HepG2 (cell line): ENCODE data around the gene MYOF.

Source experiments
- ARNT ChIP-seq: fragments of 450-650 bp; IDR thresholded peaks from 2 replicates; pipeline ENCODE4 v1.6.1; 2017
- ETS1 ChIP-seq: sonication (generic); formaldehyde crosslinking; IDR thresholded peaks from 2 replicates; pipeline ENCODE4 v1.4.0; 2020; ENCODE audit warnings: missing genetic modification reagents
- IRF2 ChIP-seq: IDR thresholded peaks from 2 replicates; pipeline ENCODE4 v1.6.1; 2018; ENCODE audit warnings: missing genetic modification reagents, missing compliant biosample characterization
- KLF15 ChIP-seq: sonication (generic); formaldehyde crosslinking; IDR thresholded peaks from 2 replicates; pipeline ENCODE4 v1.8.1; 2023; ENCODE audit warnings: borderline replicate concordance, mild to moderate bottlenecking, inconsistent platforms, missing genetic modification reagents, mixed read lengths
- POLR2A ChIP-seq, 2 experiments: IDR thresholded peaks; 2 replicates each; pipeline ENCODE4 v1.6.1; 2011; ENCODE audit warnings: low read depth in 2 of 2, low read length in 2 of 2, mild to moderate bottlenecking in 1 of 2, moderate library complexity in 1 of 2; ENCODE audit not compliant: insufficient read depth in 1 of 2
- TBL1XR1 ChIP-seq: fragments of 150-350 bp; IDR thresholded peaks from 2 replicates; pipeline ENCODE4 v1.6.1; 2014; ENCODE audit warnings: borderline replicate concordance, low read length; ENCODE audit not compliant: partially characterized antibody
- THAP9 ChIP-seq: sonication (generic); formaldehyde crosslinking; IDR thresholded peaks from 2 replicates; pipeline ENCODE4; 2020; ENCODE audit warnings: missing genetic modification reagents, mild to moderate bottlenecking, borderline replicate concordance
- ZNF609 ChIP-seq: sonication (generic); formaldehyde crosslinking; IDR thresholded peaks from 2 replicates; pipeline ENCODE4 v1.4.0; 2020; ENCODE audit warnings: mild to moderate bottlenecking, missing genetic modification reagents, borderline replicate concordance
- ZNF776 ChIP-seq: sonication (generic); formaldehyde crosslinking; IDR thresholded peaks from 2 replicates; pipeline ENCODE4 v1.4.0; 2020; ENCODE audit warnings: mild to moderate bottlenecking, missing genetic modification reagents
- TF ChIP-seq, protein P1 (sequence below): sonication (generic); formaldehyde crosslinking; IDR thresholded peaks from 2 replicates; pipeline ENCODE4 v1.4.0; 2020; ENCODE audit warnings: missing genetic modification reagents
- TF ChIP-seq, protein P2 (sequence below): sonication (generic); formaldehyde crosslinking; IDR thresholded peaks from 2 replicates; pipeline ENCODE4 v1.4.0; 2020; ENCODE audit warnings: mild to moderate bottlenecking, missing genetic modification reagents
- TF ChIP-seq, protein P3 (sequence below), 2 experiments: IDR thresholded peaks; 2 replicates each; pipeline ENCODE4 v1.6.1; 2011 to 2012; ENCODE audit warnings: low read length in 2 of 2, borderline replicate concordance in 1 of 2, low read depth in 1 of 2, mild to moderate bottlenecking in 1 of 2, moderate library complexity in 1 of 2

DNA sequence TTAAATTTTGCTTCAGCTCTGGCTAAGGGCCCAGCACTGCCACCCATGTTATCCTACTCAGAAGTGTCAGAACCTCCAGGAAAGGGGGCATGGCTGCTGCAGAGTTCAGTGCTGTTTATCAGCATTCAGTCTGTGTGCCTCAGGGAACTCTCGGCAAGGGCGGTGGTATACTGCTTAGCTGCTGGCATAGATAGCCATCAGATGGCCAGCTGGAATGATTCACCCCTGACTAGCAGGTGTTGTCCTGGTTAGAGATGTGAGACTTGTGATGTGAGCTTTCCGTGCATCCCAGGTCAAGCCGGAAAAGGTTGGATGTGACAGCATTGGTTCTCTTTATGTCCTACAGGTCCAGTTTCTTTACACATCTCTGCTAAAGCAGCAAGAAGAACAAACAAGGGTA, 36.4 kb upstream of the MYOF start:
- no peak for TF ChIP-seq ETS1 (CRISPR knock-in tag)
- no peak for TF ChIP-seq ZNF776
- TF ChIP-seq KLF15 (CRISPR knock-in tag): no peak
- no peak for TF ChIP-seq THAP9 (CRISPR knock-in tag)
- TF ChIP-seq, protein P1, sequence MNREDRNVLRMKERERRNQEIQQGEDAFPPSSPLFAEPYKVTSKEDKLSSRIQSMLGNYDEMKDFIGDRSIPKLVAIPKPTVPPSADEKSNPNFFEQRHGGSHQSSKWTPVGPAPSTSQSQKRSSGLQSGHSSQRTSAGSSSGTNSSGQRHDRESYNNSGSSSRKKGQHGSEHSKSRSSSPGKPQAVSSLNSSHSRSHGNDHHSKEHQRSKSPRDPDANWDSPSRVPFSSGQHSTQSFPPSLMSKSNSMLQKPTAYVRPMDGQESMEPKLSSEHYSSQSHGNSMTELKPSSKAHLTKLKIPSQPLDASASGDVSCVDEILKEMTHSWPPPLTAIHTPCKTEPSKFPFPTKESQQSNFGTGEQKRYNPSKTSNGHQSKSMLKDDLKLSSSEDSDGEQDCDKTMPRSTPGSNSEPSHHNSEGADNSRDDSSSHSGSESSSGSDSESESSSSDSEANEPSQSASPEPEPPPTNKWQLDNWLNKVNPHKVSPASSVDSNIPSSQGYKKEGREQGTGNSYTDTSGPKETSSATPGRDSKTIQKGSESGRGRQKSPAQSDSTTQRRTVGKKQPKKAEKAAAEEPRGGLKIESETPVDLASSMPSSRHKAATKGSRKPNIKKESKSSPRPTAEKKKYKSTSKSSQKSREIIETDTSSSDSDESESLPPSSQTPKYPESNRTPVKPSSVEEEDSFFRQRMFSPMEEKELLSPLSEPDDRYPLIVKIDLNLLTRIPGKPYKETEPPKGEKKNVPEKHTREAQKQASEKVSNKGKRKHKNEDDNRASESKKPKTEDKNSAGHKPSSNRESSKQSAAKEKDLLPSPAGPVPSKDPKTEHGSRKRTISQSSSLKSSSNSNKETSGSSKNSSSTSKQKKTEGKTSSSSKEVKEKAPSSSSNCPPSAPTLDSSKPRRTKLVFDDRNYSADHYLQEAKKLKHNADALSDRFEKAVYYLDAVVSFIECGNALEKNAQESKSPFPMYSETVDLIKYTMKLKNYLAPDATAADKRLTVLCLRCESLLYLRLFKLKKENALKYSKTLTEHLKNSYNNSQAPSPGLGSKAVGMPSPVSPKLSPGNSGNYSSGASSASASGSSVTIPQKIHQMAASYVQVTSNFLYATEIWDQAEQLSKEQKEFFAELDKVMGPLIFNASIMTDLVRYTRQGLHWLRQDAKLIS (CRISPR knock-in tag): no peak
- TF ChIP-seq, protein P2, sequence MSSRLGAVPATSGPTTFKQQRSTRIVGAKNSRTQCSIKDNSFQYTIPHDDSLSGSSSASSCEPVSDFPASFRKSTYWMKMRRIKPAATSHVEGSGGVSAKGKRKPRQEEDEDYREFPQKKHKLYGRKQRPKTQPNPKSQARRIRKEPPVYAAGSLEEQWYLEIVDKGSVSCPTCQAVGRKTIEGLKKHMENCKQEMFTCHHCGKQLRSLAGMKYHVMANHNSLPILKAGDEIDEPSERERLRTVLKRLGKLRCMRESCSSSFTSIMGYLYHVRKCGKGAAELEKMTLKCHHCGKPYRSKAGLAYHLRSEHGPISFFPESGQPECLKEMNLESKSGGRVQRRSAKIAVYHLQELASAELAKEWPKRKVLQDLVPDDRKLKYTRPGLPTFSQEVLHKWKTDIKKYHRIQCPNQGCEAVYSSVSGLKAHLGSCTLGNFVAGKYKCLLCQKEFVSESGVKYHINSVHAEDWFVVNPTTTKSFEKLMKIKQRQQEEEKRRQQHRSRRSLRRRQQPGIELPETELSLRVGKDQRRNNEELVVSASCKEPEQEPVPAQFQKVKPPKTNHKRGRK: no peak
- TF ChIP-seq TBL1XR1: no peak
- TF ChIP-seq, protein P3, sequence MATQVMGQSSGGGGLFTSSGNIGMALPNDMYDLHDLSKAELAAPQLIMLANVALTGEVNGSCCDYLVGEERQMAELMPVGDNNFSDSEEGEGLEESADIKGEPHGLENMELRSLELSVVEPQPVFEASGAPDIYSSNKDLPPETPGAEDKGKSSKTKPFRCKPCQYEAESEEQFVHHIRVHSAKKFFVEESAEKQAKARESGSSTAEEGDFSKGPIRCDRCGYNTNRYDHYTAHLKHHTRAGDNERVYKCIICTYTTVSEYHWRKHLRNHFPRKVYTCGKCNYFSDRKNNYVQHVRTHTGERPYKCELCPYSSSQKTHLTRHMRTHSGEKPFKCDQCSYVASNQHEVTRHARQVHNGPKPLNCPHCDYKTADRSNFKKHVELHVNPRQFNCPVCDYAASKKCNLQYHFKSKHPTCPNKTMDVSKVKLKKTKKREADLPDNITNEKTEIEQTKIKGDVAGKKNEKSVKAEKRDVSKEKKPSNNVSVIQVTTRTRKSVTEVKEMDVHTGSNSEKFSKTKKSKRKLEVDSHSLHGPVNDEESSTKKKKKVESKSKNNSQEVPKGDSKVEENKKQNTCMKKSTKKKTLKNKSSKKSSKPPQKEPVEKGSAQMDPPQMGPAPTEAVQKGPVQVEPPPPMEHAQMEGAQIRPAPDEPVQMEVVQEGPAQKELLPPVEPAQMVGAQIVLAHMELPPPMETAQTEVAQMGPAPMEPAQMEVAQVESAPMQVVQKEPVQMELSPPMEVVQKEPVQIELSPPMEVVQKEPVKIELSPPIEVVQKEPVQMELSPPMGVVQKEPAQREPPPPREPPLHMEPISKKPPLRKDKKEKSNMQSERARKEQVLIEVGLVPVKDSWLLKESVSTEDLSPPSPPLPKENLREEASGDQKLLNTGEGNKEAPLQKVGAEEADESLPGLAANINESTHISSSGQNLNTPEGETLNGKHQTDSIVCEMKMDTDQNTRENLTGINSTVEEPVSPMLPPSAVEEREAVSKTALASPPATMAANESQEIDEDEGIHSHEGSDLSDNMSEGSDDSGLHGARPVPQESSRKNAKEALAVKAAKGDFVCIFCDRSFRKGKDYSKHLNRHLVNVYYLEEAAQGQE (IDR thresholded peaks at IDR 0.05; ENCODE audit: borderline replicate concordance in 1 of 2, low read depth in 1 of 2, low read length in 2 of 2): no peak
- no peak for TF ChIP-seq IRF2 (CRISPR knock-in tag)
- TF ChIP-seq POLR2A (IDR thresholded peaks at IDR 0.05; ENCODE audit: insufficient read depth in 1 of 2, low read depth in 2 of 2, low read length in 2 of 2): no peak
- no peak for TF ChIP-seq ZNF609 (CRISPR knock-in tag)
- no peak for TF ChIP-seq ARNT
